ENCODE data around the gene DNPH1. TPM values are rescaled to one million over a fixed set of nuclear protein-coding genes. Genes with fewer than 3 reads are reported as not detected.

Gene DNPH1
- total RNA-seq, 1 donor from 2014 or later: 57.5 TPM

DNA sequence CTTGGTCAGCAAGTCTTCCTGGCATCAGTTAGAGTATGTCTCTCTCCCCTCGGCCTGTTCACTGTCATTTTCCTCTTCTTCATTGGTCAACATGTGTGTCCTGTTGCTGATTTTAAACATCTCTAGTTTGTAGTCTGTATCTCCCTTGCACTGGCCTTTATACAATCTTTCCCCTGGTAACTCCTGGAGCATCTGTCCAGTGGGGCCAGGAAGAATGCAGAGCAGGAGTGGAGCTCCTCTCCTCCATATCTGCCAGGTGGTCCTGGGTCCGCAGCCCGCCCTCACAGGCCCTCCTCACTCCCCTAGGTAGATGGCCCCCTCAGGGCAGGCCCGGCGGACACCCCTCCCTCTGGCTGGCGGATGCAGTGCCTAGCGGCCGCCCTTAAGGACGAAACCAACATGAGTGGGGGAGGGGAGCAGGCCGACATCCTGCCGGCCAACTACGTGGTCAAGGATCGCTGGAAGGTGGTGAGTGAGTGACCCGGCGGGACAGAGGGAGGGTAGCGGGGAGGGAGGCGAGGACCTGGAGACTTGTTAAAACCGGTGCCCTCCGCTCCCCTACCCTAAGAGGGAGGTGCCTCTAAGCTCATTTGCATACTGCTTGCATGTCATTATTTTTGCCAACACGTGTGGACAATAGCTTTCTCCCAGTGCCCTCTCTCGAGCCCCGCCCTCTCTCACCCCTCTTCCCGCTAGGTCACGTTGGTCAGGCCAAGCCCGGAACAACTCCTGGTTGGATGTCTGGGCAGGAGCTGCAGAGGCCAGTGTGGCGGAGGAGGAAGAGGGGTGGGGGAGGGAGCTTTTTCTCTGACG is 17.2 kb upstream of the DNPH1 start:
- peak overlapping the region; percentile 42 for H3K27ac Mint-ChIP-seq
- ATAC-seq (ENCODE audit: low read depth) (peak; percentile 23), DNase-seq (no peak)
- H3K36me3 Mint-ChIP-seq (ENCODE audit: low read depth): peaks cover 3% of the 10 kb centered on the region
- H3K4me1 Mint-ChIP-seq: peaks cover 28% of the 10 kb centered on the region
- CTCF ChIA-PET: interaction anchor here (0.7 to 1.0 kb wide), 3 partner anchors 16 to 62 kb away, joined by 3 read pairs; partner anchors contain the start of genes CRIP3 and DNPH1
- H3K4me3 Mint-ChIP-seq: no peak overlapping the region
- intact Hi-C loops (cut with micrococcal nuclease): loop anchor here (1.0 to 10.0 kb wide), 9 partner anchors 17 to 378 kb away; partner anchors contain the start of genes ABCC10, CUL9, DNPH1 and GTPBP2
- POLR2A ChIA-PET: interaction anchor here (0.5 to 1.5 kb wide), 12 partner anchors 13 to 500 kb away, joined by 3 to 10 read pairs (median 4); partner anchors contain the start of genes DNPH1, SRF, TJAP1 and ZNF318
- no peak for TF ChIP-seq CTCF (IDR thresholded peaks at IDR 0.05)
- H3K27me3 Mint-ChIP-seq: peaks cover 15% of the 10 kb centered on the region
- H3K9me3 Mint-ChIP-seq: no peaks in the 10 kb centered on the region

DNA sequence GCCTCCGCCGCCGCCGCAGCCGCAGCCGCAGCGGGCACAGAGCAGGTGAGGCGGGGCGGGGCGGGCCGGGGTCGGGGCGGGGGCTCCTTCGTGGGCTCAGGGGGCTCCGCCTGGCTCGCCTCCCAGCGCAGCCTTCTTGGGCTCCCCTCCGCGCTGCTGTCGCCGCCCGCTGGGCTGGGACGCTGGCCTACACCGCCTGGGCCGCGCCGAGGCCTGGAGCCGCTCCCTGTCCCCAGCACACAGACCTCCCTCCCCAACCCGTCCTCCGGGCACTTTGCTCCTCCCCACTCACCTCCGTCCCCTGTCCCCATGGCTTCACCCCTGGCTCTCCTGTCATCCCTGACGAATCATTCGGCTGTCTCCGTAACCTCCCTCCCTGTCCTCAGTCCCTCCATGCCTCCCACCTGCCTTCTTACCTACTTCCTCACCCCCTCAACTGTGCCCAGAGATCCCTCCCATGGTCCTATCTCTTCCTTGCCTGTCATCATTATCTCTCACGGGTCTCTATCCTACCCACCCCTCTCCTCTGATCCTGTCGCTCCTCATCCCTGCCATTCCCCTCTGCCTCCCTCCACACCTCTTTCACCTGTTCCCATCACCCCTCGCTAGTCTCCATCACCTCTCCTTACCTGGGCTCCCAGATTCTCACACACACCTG is 14.5 kb upstream of the DNPH1 start:
- intact Hi-C loops (cut with micrococcal nuclease): loop anchor here (10.0 kb wide), 1 partner anchor 381 kb away; the partner anchor contains the start of gene GTPBP2
- H3K27me3 Mint-ChIP-seq: peaks cover 18% of the 10 kb centered on the region
- H3K36me3 Mint-ChIP-seq (ENCODE audit: low read depth): peaks cover 3% of the 10 kb centered on the region
- no peak overlapping the region for H3K4me3 Mint-ChIP-seq
- H3K27ac Mint-ChIP-seq: no peak overlapping the region
- peaks cover 20% of the 10 kb centered on the region for H3K4me1 Mint-ChIP-seq
- H3K9me3 Mint-ChIP-seq: peaks cover 4% of the 10 kb centered on the region
- ChIA-PET POLR2A (no interaction called here), CTCF (no interaction called here)
- DNase-seq (no peak), ATAC-seq (ENCODE audit: low read depth) (no peak)
- no peak for TF ChIP-seq CTCF (IDR thresholded peaks at IDR 0.05)

- intact Hi-C loops (cut with micrococcal nuclease): loop anchor here (10.0 kb wide), 1 partner anchor 382 kb away; the partner anchor contains the start of gene GTPBP2
- ChIA-PET POLR2A (no interaction called here), CTCF (no interaction called here)
- H3K4me3 Mint-ChIP-seq: no peak within 1 kb of the TSS
- peaks cover 18% of the 10 kb centered on the region for H3K27me3 Mint-ChIP-seq
- no peak for DNase-seq
- peaks cover 4% of the 10 kb centered on the region for H3K9me3 Mint-ChIP-seq
- H3K4me1 Mint-ChIP-seq: peaks cover 20% of the 10 kb centered on the region
- peaks cover 3% of the 10 kb centered on the region for H3K36me3 Mint-ChIP-seq (ENCODE audit: low read depth)
- H3K27ac Mint-ChIP-seq: no peak within 1 kb of the TSS
- no peak for ATAC-seq (ENCODE audit: low read depth)
- no peak for TF ChIP-seq CTCF (IDR thresholded peaks at IDR 0.05)
Measured at GRCh38 chr6:43242908-43243663, 13.8 kb upstream of the DNPH1 start, which contains the start of gene TTBK1. TSS of gene TTBK1 (plus strand) at chr6:43243481. CDS start at chr6:43246661, 3,180 bp downstream.

DNA sequence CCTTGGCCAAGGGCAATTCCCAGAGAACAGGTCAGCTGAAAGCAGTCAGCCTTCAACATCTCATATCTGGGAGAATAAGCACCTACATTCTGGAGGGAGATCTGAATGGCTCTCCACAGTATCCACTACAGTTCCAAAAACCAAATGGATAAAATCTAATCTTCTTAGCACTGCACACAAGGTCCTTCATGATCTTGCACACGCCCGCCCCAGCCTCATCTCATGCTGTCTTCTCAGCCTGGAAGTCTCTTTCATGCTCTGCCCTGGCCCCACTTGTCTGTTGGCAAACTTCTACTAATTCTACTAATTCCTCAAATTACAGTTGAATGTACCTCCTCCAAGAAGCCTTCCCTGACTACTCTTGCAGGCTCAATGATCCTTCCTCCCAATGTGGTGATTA is 12.2 kb upstream of the DNPH1 start:
- intact Hi-C loops (cut with micrococcal nuclease): loop anchor here (10.0 kb wide), 1 partner anchor 383 kb away; the partner anchor contains the start of gene GTPBP2
- peaks cover 4% of the 10 kb centered on the region for H3K9me3 Mint-ChIP-seq
- no peak for TF ChIP-seq CTCF (IDR thresholded peaks at IDR 0.05)
- no peak overlapping the region for H3K27ac Mint-ChIP-seq
- no peaks in the 10 kb centered on the region for H3K36me3 Mint-ChIP-seq (ENCODE audit: low read depth)
- H3K27me3 Mint-ChIP-seq: peaks cover 28% of the 10 kb centered on the region
- no peak overlapping the region for H3K4me3 Mint-ChIP-seq
- POLR2A ChIA-PET: interaction anchor here (0.8 kb wide), 1 partner anchor 13 kb away, joined by 3 read pairs; no protein-coding TSS in a partner anchor
- CTCF ChIA-PET: interaction anchor here (2.1 kb wide), 1 partner anchor 12 kb away, joined by 7 read pairs; the partner anchor contains the start of gene DNPH1
- no peak for ATAC-seq (ENCODE audit: low read depth)
- DNase-seq: no peak
- peaks cover 4% of the 10 kb centered on the region for H3K4me1 Mint-ChIP-seq
